Esophagus muscularis mucosa (tissue), 4 donors: ENCODE results near the gene CRYGD. TPM values are rescaled to one million over a fixed set of nuclear protein-coding genes. Genes with fewer than 3 reads are reported as not detected.

Experiments used
- DNase-seq: peaks from one replicate; pipeline ENCODE4 v3.0.0-alpha.2; 2017; ENCODE audit errors: extremely low spot score
- H3K27ac ChIP-seq, 4 donors: fragments of 200-600 bp; sonication (generic); replicated peaks in 1 of 4; 1 replicate in 3 of 4; 2 replicates in 1 of 4; pipeline ENCODE4 v1.5.1; 2016 to 2019; ENCODE audit warnings: mild to moderate bottlenecking in 1 of 4
- H3K27me3 ChIP-seq, 4 donors: fragments of 200-600 bp; sonication (generic); one replicate each; pipeline versions ENCODE4 v1.5.1 to v1.6.0; 2016 to 2019
- H3K36me3 ChIP-seq, 4 donors: fragments of 200-600 bp; sonication (generic); one replicate each; pipeline ENCODE4 v1.5.1; 2016 to 2019
- H3K4me1 ChIP-seq, 4 donors: fragments of 200-600 bp; sonication (generic); one replicate each; pipeline ENCODE4 v1.5.1; 2016 to 2019
- H3K4me3 ChIP-seq, 4 donors: fragments of 200-600 bp; sonication (generic); 1 replicate in 2 of 4; 2 replicates in 2 of 4; pipeline ENCODE4 v1.5.1; 2016 to 2019; ENCODE audit warnings: mild to moderate bottlenecking in 4 of 4, moderate library complexity in 1 of 4
- H3K9me3 ChIP-seq, 4 donors: fragments of 200-600 bp; sonication (generic); 1 replicate in 3 of 4; 2 replicates in 1 of 4; pipeline ENCODE4 v1.5.1; 2016 to 2019
- CTCF ChIP-seq, 3 experiments: fragments of 200-600 bp in 2 of 3; fragments of 450-650 bp in 1 of 3; sonication (generic) in 2 of 3; IDR thresholded peaks; one replicate each; pipeline ENCODE4 v1.5.1; 2017 to 2019; ENCODE audit warnings: antibody characterized with exemption in 3 of 3, mild to moderate bottlenecking in 2 of 3, moderate library complexity in 1 of 3
- EP300 ChIP-seq: sonication (generic); formaldehyde crosslinking; IDR thresholded peaks from one replicate; pipeline ENCODE4 v1.6.1; 2017; ENCODE audit warnings: antibody characterized with exemption
- POLR2A ChIP-seq: fragments of 450-650 bp; IDR thresholded peaks from one replicate; pipeline ENCODE4 v1.6.1; 2017; ENCODE audit warnings: antibody characterized with exemption, moderate library complexity, mild to moderate bottlenecking, low read depth
- POLR2AphosphoS5 ChIP-seq, 2 donors: sonication (generic); formaldehyde crosslinking; IDR thresholded peaks; one replicate each; pipeline ENCODE4 v1.6.1; 2017; ENCODE audit warnings: antibody characterized with exemption in 2 of 2
- WGBS: methylation state at CpG from one replicate; pipeline ENCODE4 v1.1.5; 2018; 5-methylcytosine and 5-hydroxymethylcytosine counted together
- intact Hi-C: fragments of 100-400 bp; cut with DNase I; formaldehyde crosslinking; loops from one replicate; pipeline ENCODE4 v1.15.1; 2023
- total RNA-seq, 4 donors: library from RNA; depleted of rRNA; stranded (reverse); fragments of >200 nt; gene quantifications; one replicate each; pipeline versions ENCODE4 v1.1.0 to v1.2.1, GENCODE V29; 2016

The CRYGD gene
- total RNA-seq, 4 donors from 2014 or later: not detected

GRCh38 chr2:208086029-208086428, 38.3 kb downstream of the CRYGD start:
- intact Hi-C loops: no loop called here
- no peak for TF ChIP-seq POLR2AphosphoS5 (IDR thresholded peaks at IDR 0.05)
- TF ChIP-seq CTCF (IDR thresholded peaks at IDR 0.05): no peak
- no peak for TF ChIP-seq EP300
- no peak for TF ChIP-seq POLR2A
- no peak overlapping the region for H3K4me3 ChIP-seq
- no peaks in the 10 kb centered on the region for H3K27me3 ChIP-seq
- WGBS: 79% methylated on average over 1 of the region's 1 CpG
- H3K27ac ChIP-seq: no peak overlapping the region
- DNase-seq: no peak
- no peaks in the 10 kb centered on the region for H3K36me3 ChIP-seq
- no peaks in the 10 kb centered on the region for H3K9me3 ChIP-seq
- H3K4me1 ChIP-seq: no peaks in the 10 kb centered on the region

- no peak for DNase-seq
- Histone ChIP-seq H3K9me3 (no peaks in the 10 kb centered on the region), H3K4me1 (no peaks in the 10 kb centered on the region), H3K27me3 (no peaks in the 10 kb centered on the region), H3K36me3 (no peaks in the 10 kb centered on the region), H3K27ac (no peak overlapping the region), H3K4me3 (no peak overlapping the region)
- intact Hi-C loops: no loop called here
- TF ChIP-seq POLR2A: no peak
- no peak for TF ChIP-seq POLR2AphosphoS5 (IDR thresholded peaks at IDR 0.05)
- no peak for TF ChIP-seq EP300
- no peak for TF ChIP-seq CTCF (IDR thresholded peaks at IDR 0.05)
Measured at GRCh38 chr2:208083807-208084206, 40.5 kb downstream of the CRYGD start.

- H3K36me3 ChIP-seq: no peaks in the 10 kb centered on the region
- H3K27ac ChIP-seq: no peak overlapping the region
- H3K4me3 ChIP-seq: no peak overlapping the region
- no peak for TF ChIP-seq CTCF (IDR thresholded peaks at IDR 0.05)
- no peak for TF ChIP-seq EP300
- no peak for TF ChIP-seq POLR2A
- no peak for TF ChIP-seq POLR2AphosphoS5 (IDR thresholded peaks at IDR 0.05)
- no peak for DNase-seq
- 84% methylated on average over 2 of the region's 2 CpGs for WGBS
- peaks cover 0 to 18% (median 0%) of the 10 kb centered on the region in 4 donors for H3K27me3 ChIP-seq
- intact Hi-C loops: no loop called here
- H3K9me3 ChIP-seq: no peaks in the 10 kb centered on the region
- H3K4me1 ChIP-seq: no peaks in the 10 kb centered on the region
Measured at GRCh38 chr2:208077276-208077675, 47.0 kb downstream of the CRYGD start.

GRCh38 chr2:208074610-208075356, 49.5 kb downstream of the CRYGD start:
- no peaks in the 10 kb centered on the region for H3K36me3 ChIP-seq
- WGBS: 38% methylated on average over 9 of the region's 9 CpGs
- H3K4me3 ChIP-seq: no peak overlapping the region
- H3K27me3 ChIP-seq: peaks cover 0 to 18% (median 0%) of the 10 kb centered on the region in 4 donors
- intact Hi-C loops: loop anchor here (5.0 kb wide), 1 partner anchor 47 kb away; the partner anchor contains the start of gene PLEKHM3
- no peak for DNase-seq
- no peaks in the 10 kb centered on the region for H3K9me3 ChIP-seq
- no peaks in the 10 kb centered on the region for H3K4me1 ChIP-seq
- no peak overlapping the region for H3K27ac ChIP-seq
- no peak for TF ChIP-seq CTCF (IDR thresholded peaks at IDR 0.05)
- no peak for TF ChIP-seq POLR2AphosphoS5 (IDR thresholded peaks at IDR 0.05)
- TF ChIP-seq EP300: no peak
- no peak for TF ChIP-seq POLR2A
